Measurements from ENCODE around the gene HLA-DQB2.
"Not testable (repeated sequence)": the region's sequence is repeated elsewhere in the genome, so short reads cannot be mapped to it uniquely, and the experiment has no call there.

HLA-DQB2 gene

GRCh38 chr6:32763421-32763820 is at the start of gene HLA-DQB2:
TSS of gene HLA-DQB2 (minus strand) at chr6:32763532. CDS start at chr6:32763470, 62 bp downstream.
- DNase-seq = no peak

- no peak for DNase-seq
These were observed 45.8 kb upstream of the HLA-DQB2 start for GRCh38 chr6:32809171-32809570.

GRCh38 chr6:32807020-32807580 is 43.8 kb upstream of the HLA-DQB2 start:
- DNase-seq = no peak

GRCh38 chr6:32805404-32805803 is 42.1 kb upstream of the HLA-DQB2 start:
- DNase-seq = not testable (repeated sequence)

GRCh38 chr6:32803416-32803815 is 40.1 kb upstream of the HLA-DQB2 start:
- no peak for DNase-seq

- DNase-seq = no peak
These were observed 36.4 kb upstream of the HLA-DQB2 start for GRCh38 chr6:32799740-32800139.

- DNase-seq = no peak
These were observed 35.8 kb upstream of the HLA-DQB2 start for GRCh38 chr6:32799168-32799567.

- DNase-seq = peak; percentile 84
These were observed 33.8 kb upstream of the HLA-DQB2 start for GRCh38 chr6:32796848-32797776.

- peak; percentile 83 for DNase-seq
These were observed 31.2 kb upstream of the HLA-DQB2 start for GRCh38 chr6:32794510-32794909.

GRCh38 chr6:32792901-32793435 is 29.6 kb upstream of the HLA-DQB2 start:
- no peak for DNase-seq

GRCh38 chr6:32790306-32790705 is 27.0 kb upstream of the HLA-DQB2 start:
- DNase-seq = no peak

GRCh38 chr6:32785781-32786533 is 22.6 kb upstream of the HLA-DQB2 start:
- DNase-seq = peak; percentile 78

GRCh38 chr6:32782923-32783322 is 19.6 kb upstream of the HLA-DQB2 start:
- not testable (repeated sequence) for DNase-seq

- no peak for DNase-seq
These were observed 15.7 kb upstream of the HLA-DQB2 start for GRCh38 chr6:32779036-32779435.

- no peak for DNase-seq
These were observed 11.7 kb upstream of the HLA-DQB2 start for GRCh38 chr6:32775071-32775470.

- DNase-seq = peak; percentile 31
These were observed 11.1 kb upstream of the HLA-DQB2 start for GRCh38 chr6:32774426-32774825.

GRCh38 chr6:32772656-32773055 is 9.3 kb upstream of the HLA-DQB2 start:
- DNase-seq = no peak

- no peak for DNase-seq
These were observed 716 bp upstream of the HLA-DQB2 start for GRCh38 chr6:32764048-32764447.

- no peak for DNase-seq
These were observed 1.8 kb downstream of the HLA-DQB2 start for GRCh38 chr6:32761548-32761947.

- DNase-seq = no peak
These were observed 2.3 kb downstream of the HLA-DQB2 start for GRCh38 chr6:32761072-32761471.

GRCh38 chr6:32759669-32760068 is 3.7 kb downstream of the HLA-DQB2 start:
- no peak for DNase-seq

- DNase-seq = no peak
These were observed 10.8 kb downstream of the HLA-DQB2 start for GRCh38 chr6:32752580-32752979.

- DNase-seq = not testable (repeated sequence)
These were observed 17.7 kb downstream of the HLA-DQB2 start for GRCh38 chr6:32745649-32746048.

Data from suppressor macrophage treated with lipopolysaccharide for 4 hours (primary cell).